ENCODE data around the gene PRSS38. TPM values are rescaled to one million over a fixed set of nuclear protein-coding genes. Genes with fewer than 3 reads are reported as not detected.
A peak's percentile ranks its signal among the peaks of the same experiment; 100 is the strongest.

PRSS38 gene
- total RNA-seq, 1 donor from 2014 or later: not detected

DNA sequence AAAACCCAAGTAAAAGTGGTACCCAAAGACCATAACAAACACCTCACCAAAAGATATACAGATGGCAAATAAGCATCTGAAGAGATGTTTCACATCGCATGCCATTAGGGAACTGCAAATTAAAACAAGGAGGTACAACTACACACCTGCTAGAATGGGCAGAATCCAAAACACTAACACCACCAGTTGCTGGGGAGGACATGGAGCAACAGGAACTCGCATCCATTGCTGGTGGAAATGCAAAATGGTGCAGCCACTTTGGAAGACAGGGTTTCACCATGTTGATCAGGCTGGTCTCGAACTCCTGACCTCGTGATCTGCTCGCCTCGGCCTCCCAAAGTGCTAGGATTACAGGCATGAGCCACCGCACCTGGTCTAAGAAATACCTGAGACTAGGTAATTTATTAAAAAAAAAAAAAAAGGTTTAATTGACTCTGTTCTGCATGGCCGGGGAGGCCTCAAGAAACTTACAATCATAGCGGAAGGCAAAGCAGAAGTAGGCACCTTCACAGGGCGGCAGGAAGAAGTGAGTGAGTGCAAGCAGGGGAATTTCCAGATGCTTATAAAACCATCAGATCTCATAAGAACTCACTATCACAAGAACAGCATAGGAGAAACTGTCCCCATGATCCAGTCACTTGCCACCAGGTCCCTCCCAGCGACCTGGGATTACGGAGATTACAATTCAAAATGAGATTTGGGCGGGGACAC is 30.2 kb upstream of the PRSS38 start:
- TF ChIP-seq, protein P1, sequence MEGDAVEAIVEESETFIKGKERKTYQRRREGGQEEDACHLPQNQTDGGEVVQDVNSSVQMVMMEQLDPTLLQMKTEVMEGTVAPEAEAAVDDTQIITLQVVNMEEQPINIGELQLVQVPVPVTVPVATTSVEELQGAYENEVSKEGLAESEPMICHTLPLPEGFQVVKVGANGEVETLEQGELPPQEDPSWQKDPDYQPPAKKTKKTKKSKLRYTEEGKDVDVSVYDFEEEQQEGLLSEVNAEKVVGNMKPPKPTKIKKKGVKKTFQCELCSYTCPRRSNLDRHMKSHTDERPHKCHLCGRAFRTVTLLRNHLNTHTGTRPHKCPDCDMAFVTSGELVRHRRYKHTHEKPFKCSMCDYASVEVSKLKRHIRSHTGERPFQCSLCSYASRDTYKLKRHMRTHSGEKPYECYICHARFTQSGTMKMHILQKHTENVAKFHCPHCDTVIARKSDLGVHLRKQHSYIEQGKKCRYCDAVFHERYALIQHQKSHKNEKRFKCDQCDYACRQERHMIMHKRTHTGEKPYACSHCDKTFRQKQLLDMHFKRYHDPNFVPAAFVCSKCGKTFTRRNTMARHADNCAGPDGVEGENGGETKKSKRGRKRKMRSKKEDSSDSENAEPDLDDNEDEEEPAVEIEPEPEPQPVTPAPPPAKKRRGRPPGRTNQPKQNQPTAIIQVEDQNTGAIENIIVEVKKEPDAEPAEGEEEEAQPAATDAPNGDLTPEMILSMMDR (IDR thresholded peaks at IDR 0.05; ENCODE audit: partially characterized antibody, unreplicated experiment): no peak
- Mint-ChIP-seq H3K4me3 (ENCODE audit: unreplicated experiment) (peak overlapping the region; percentile 46), H3K27me3 (ENCODE audit: unreplicated experiment) (peaks cover 9% of the 10 kb centered on the region), H3K27ac (ENCODE audit: unreplicated experiment) (no peak overlapping the region), H3K9me3 (ENCODE audit: unreplicated experiment) (no peaks in the 10 kb centered on the region), H3K4me1 (ENCODE audit: low read depth, unreplicated experiment) (no peaks in the 10 kb centered on the region), H3K36me3 (ENCODE audit: unreplicated experiment) (no peaks in the 10 kb centered on the region)
- DNase-seq: no peak

DNA sequence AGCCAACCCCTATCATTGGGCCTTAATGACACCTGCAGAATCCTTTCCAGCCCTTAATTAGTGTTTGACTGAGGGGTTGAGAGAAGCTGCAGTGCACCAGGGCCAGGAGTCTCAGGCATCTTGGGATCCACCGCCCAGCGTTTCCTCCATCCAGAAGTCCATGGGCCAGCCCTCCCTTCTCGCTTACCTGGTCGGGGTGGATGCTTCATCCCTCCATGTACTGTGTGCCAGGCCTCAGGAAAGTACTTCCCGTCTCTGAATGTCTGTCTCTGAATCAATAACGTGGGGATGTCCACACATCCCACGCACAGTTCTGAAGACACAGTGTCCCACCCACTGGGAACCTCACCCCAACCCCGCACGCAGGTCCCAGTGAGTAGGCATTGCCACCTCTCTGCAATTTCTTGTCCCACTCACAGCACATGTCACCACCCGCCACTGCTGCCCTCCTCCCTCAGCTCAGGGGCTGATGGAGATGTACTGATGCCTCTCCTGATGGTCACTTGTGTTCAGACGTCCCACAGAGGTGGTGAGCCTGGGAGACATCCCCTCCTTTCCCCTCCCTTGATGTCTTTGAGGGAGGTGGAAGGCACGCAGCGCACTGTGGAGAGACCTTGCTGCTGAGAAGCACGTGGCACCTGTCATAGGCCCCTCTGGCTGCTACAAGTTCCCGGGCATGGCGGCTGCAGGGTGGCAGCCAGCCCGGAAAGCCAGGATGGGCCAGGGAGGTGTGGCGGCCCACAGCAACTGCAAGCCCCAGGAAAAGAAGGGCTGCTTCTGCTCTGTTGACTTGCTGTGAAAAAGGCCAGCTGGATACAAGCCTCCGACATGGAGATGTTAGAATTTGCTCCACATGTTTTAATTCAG is 29.4 kb upstream of the PRSS38 start:
- Mint-ChIP-seq H3K9me3 (ENCODE audit: unreplicated experiment) (no peaks in the 10 kb centered on the region), H3K4me1 (ENCODE audit: low read depth, unreplicated experiment) (no peaks in the 10 kb centered on the region), H3K4me3 (ENCODE audit: unreplicated experiment) (no peak overlapping the region), H3K27ac (ENCODE audit: unreplicated experiment) (no peak overlapping the region), H3K27me3 (ENCODE audit: unreplicated experiment) (peaks cover 11% of the 10 kb centered on the region), H3K36me3 (ENCODE audit: unreplicated experiment) (no peaks in the 10 kb centered on the region)
- TF ChIP-seq, protein P1 (IDR thresholded peaks at IDR 0.05; ENCODE audit: partially characterized antibody, unreplicated experiment): no peak
- no peak for DNase-seq

DNA sequence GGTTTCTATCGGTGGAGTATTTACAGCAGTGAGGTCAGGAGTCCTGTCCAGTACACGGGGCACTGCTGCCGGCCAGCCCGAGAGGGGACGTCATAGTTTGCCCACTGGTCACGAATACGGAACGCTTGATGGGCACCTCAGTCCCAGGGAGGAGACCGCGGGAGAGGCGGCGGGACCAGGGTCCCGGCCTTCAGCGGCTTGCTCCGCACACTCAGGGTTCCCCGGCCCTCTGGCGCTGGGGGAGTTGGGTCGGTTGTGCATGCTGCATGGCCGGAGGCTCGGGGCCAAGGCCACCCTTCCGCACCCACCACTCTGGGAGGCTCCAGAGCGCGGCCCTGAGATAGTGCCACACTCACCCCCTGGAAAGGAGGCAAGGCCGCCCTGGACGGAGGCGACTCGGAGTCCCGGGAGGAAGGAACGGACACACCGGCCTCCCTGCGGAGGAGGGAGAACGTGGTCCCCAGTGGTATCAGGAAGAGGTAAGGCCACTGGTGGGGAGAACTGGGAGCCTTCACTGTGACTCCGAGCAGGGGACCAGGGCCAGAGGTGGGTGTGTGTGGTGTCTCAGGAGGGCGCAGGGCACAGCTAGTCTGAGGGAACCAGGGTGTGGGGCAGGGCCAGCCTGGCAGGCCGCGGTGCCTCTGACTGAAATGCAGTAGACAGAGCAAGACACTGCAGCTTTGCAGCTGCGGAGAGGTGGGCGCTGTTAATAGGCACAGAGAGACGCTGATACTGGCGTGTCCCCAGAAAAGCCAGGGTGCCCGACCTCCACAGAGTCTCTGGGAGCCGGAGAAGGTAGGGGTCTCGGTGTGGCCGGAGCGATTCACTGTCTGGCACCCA is 28.6 kb upstream of the PRSS38 start:
- H3K9me3 Mint-ChIP-seq (ENCODE audit: unreplicated experiment): peaks cover 3% of the 10 kb centered on the region
- peak overlapping the region; percentile 74 for H3K4me3 Mint-ChIP-seq (ENCODE audit: unreplicated experiment)
- no peaks in the 10 kb centered on the region for H3K4me1 Mint-ChIP-seq (ENCODE audit: low read depth, unreplicated experiment)
- no peak for DNase-seq
- no peak overlapping the region for H3K27ac Mint-ChIP-seq (ENCODE audit: unreplicated experiment)
- peaks cover 4% of the 10 kb centered on the region for H3K36me3 Mint-ChIP-seq (ENCODE audit: unreplicated experiment)
- H3K27me3 Mint-ChIP-seq (ENCODE audit: unreplicated experiment): peaks cover 16% of the 10 kb centered on the region
- TF ChIP-seq, protein P1 (IDR thresholded peaks at IDR 0.05; ENCODE audit: partially characterized antibody, unreplicated experiment): no peak

DNA sequence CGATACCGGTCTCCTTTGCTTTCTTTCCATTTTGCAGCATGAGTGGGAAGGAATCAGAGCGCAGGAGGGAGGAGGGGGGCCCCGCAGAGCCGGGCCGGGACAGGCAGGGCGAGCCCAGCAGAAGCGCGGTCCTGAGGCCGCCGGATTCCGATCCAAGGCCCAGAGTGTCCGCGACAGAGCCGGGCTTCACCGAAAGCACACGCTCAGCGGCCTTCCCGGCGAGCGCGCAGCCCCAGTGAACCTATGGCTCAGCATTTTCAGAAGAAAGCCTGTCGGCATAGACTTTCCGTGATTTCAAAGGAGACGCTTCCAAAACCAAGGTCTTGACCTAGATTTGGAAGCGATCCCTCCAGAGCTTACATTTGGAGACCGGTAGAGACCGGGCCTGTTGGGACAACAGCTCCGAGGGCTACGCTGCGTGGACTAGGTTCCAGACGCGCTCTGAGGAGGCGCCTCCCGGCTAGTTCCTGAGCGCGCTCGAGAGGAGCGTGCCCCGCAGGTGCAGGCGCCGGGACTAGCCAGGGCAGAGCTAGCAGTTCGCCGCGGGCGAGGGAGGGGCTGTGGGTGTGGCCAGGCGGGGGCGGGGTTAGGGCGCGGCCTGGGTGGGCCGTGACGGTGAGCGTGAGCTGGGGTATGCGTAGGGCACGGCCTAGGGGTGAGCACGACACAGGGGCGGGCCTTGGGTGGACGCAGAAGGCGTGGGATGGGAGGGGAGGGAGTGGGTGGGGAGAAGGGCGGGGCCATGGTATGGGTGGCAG is 27.8 kb upstream of the PRSS38 start:
- Mint-ChIP-seq H3K27ac (ENCODE audit: unreplicated experiment) (no peak overlapping the region), H3K36me3 (ENCODE audit: unreplicated experiment) (peaks cover 4% of the 10 kb centered on the region), H3K4me3 (ENCODE audit: unreplicated experiment) (peak overlapping the region; percentile 74), H3K4me1 (ENCODE audit: low read depth, unreplicated experiment) (no peaks in the 10 kb centered on the region), H3K9me3 (ENCODE audit: unreplicated experiment) (peaks cover 3% of the 10 kb centered on the region), H3K27me3 (ENCODE audit: unreplicated experiment) (peaks cover 14% of the 10 kb centered on the region)
- DNase-seq: peak; percentile 87
- TF ChIP-seq, protein P1 (IDR thresholded peaks at IDR 0.05; ENCODE audit: partially characterized antibody, unreplicated experiment): no peak

Data from glutamatergic neuron (in vitro differentiated cells).